K562 (cell line): Measurements from ENCODE around the gene PDIA4. TPM values are rescaled to one million over a fixed set of nuclear protein-coding genes. Genes with fewer than 3 reads are reported as not detected.

Experiments
- DLX4 ChIP-seq: fragments of 250-450 bp; sonication (Bioruptor Pico); IDR thresholded peaks from 2 replicates; pipeline ENCODE4 v1.6.1; 2021; ENCODE audit warnings: mild to moderate bottlenecking
- KAT8 ChIP-seq: fragments of 450-650 bp; IDR thresholded peaks from 2 replicates; pipeline ENCODE4 v1.6.1; 2016; ENCODE audit warnings: low read depth, mild to moderate bottlenecking
- MAFG ChIP-seq: fragments of 450-650 bp; conservative IDR thresholded peaks from 2 replicates; pipeline ENCODE4 v1.6.1; 2016; ENCODE audit warnings: missing genetic modification characterization, missing compliant biosample characterization
- MCM5 ChIP-seq: fragments of 450-650 bp; IDR thresholded peaks from 2 replicates; pipeline ENCODE4 v1.6.1; 2016; ENCODE audit warnings: low read depth
- MECOM ChIP-seq: fragments of 250-450 bp; sonication (Bioruptor Pico); IDR thresholded peaks from 2 replicates; pipeline ENCODE4 v1.8.0; 2022; ENCODE audit warnings: inconsistent platforms
- MEIS2 ChIP-seq: fragments of 450-650 bp; IDR thresholded peaks from 2 replicates; pipeline ENCODE4 v1.6.1; 2014; ENCODE audit warnings: mild to moderate bottlenecking; ENCODE audit not compliant: partially characterized antibody
- RB1 ChIP-seq: fragments of 450-650 bp; IDR thresholded peaks from 2 replicates; pipeline ENCODE4 v1.6.1; 2017; ENCODE audit warnings: low read depth, mild to moderate bottlenecking
- SRF ChIP-seq, 2 experiments: fragments of 250-450, 450-650 bp in 1 of 2; sonication (Bioruptor Pico) in 1 of 2; sonication (generic) in 1 of 2; formaldehyde crosslinking; IDR thresholded peaks; 2 replicates each; pipeline versions ENCODE4 v1.5.0 to v1.5.1; 2020 to 2022; ENCODE audit warnings: mild to moderate bottlenecking in 1 of 2, missing genetic modification reagents in 1 of 2
- ZNF174 ChIP-seq: fragments of 250-450 bp; sonication (Bioruptor Pico); IDR thresholded peaks from 2 replicates; pipeline ENCODE4 v1.4.0; 2020; ENCODE audit warnings: mild to moderate bottlenecking
- ZNF316 ChIP-seq: fragments of 450-650 bp; IDR thresholded peaks from 2 replicates; pipeline ENCODE4 v1.6.1; 2016
- polyA plus RNA-seq, 8 experiments: library from polyadenylated mRNA; depleted of rRNA in 4 of 8; stranded (reverse) in 5 of 8; unstranded in 3 of 8; fragments of >200 nt; fragmentation: Nextera tagmentation in 2 of 8; fragmentation: Illumina TruSeq in 1 of 8; extraction: Ambion mirVana in 2 of 8; extraction: Trizol in 1 of 8; gene quantifications; 2 replicates each; pipeline versions ENCODE4 v1.2.1 to v1.2.3, GENCODE V29; 2011 to 2014; ENCODE audit warnings: inconsistent platforms in 1 of 8, missing spikeins in 1 of 8
- total RNA-seq, 7 experiments: library from RNA; depleted of rRNA in 6 of 7; stranded (reverse); fragments of >200 nt in 6 of 7; fragmentation: Illumina TruSeq in 2 of 7; extraction: Trizol in 2 of 7; gene quantifications; 2 replicates each; pipeline versions ENCODE4 v1.2.1 to v1.2.3, GENCODE V29; 2011 to 2021; ENCODE audit warnings: low replicate concordance in 1 of 7
- TF ChIP-seq, protein P1 (sequence below): sonication (generic); formaldehyde crosslinking; IDR thresholded peaks from 2 replicates; pipeline ENCODE4 v1.8.0; 2022; ENCODE audit warnings: mild to moderate bottlenecking, missing genetic modification reagents
- TF ChIP-seq, protein P2 (sequence below): fragments of 450-650 bp; formaldehyde crosslinking; IDR thresholded peaks from 2 replicates; pipeline ENCODE4 v1.4.0; 2020; ENCODE audit warnings: mild to moderate bottlenecking

PDIA4 gene
- total and polyA plus RNA-seq, 9 of the 15 experiments (the other 6 are each of a cell fraction or from before 2014, with no cell fraction given), result 9.1 to 175 (median 146) TPM

GRCh38 chr7:149031353-149031910 is 3.1 kb upstream of the PDIA4 start (continued):
- TF ChIP-seq, protein P1, sequence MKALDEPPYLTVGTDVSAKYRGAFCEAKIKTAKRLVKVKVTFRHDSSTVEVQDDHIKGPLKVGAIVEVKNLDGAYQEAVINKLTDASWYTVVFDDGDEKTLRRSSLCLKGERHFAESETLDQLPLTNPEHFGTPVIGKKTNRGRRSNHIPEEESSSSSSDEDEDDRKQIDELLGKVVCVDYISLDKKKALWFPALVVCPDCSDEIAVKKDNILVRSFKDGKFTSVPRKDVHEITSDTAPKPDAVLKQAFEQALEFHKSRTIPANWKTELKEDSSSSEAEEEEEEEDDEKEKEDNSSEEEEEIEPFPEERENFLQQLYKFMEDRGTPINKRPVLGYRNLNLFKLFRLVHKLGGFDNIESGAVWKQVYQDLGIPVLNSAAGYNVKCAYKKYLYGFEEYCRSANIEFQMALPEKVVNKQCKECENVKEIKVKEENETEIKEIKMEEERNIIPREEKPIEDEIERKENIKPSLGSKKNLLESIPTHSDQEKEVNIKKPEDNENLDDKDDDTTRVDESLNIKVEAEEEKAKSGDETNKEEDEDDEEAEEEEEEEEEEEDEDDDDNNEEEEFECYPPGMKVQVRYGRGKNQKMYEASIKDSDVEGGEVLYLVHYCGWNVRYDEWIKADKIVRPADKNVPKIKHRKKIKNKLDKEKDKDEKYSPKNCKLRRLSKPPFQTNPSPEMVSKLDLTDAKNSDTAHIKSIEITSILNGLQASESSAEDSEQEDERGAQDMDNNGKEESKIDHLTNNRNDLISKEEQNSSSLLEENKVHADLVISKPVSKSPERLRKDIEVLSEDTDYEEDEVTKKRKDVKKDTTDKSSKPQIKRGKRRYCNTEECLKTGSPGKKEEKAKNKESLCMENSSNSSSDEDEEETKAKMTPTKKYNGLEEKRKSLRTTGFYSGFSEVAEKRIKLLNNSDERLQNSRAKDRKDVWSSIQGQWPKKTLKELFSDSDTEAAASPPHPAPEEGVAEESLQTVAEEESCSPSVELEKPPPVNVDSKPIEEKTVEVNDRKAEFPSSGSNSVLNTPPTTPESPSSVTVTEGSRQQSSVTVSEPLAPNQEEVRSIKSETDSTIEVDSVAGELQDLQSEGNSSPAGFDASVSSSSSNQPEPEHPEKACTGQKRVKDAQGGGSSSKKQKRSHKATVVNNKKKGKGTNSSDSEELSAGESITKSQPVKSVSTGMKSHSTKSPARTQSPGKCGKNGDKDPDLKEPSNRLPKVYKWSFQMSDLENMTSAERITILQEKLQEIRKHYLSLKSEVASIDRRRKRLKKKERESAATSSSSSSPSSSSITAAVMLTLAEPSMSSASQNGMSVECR (CRISPR knock-in tag), result no peak
- TF ChIP-seq MCM5 (no peak), MAFG (tag) (0 out of 2 replicates have a peak, but pooled peaks have one; percentile 28), ZNF174 (no peak), MECOM (CRISPR knock-in tag) (no peak), MEIS2 (no peak), ZNF316 (peak; percentile 93), SRF (CRISPR knock-in tag; IDR thresholded peaks at IDR 0.05) (no peak), RB1 (no peak), DLX4 (no peak), KAT8 (no peak)
- TF ChIP-seq, protein P2, sequence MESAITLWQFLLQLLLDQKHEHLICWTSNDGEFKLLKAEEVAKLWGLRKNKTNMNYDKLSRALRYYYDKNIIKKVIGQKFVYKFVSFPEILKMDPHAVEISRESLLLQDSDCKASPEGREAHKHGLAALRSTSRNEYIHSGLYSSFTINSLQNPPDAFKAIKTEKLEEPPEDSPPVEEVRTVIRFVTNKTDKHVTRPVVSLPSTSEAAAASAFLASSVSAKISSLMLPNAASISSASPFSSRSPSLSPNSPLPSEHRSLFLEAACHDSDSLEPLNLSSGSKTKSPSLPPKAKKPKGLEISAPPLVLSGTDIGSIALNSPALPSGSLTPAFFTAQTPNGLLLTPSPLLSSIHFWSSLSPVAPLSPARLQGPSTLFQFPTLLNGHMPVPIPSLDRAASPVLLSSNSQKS (CRISPR knock-in tag), result no peak
